PFSK-1 (cell line): ENCODE data around the gene CENPC.

Experiments
- FOXP2 ChIP-seq: optimal IDR thresholded peaks from 2 replicates; pipeline ENCODE3; 2011; ENCODE audit warnings: borderline replicate concordance, control low read depth, inconsistent platforms; ENCODE audit not compliant: insufficient read depth; ENCODE audit errors: extremely low read length, extremely low read depth
- POLR2AphosphoS5 ChIP-seq: IDR thresholded peaks from 2 replicates; pipeline ENCODE4 v1.6.1; 2012; ENCODE audit warnings: low read depth, mild to moderate bottlenecking, control low read depth, low read length, moderate library complexity
- SIN3A ChIP-seq: IDR thresholded peaks from 2 replicates; pipeline ENCODE4 v1.6.1; 2012; ENCODE audit warnings: mild to moderate bottlenecking, low read length, moderate library complexity, borderline replicate concordance; ENCODE audit not compliant: insufficient read depth
- TAF1 ChIP-seq: IDR thresholded peaks from 2 replicates; pipeline ENCODE4 v1.6.1; 2012; ENCODE audit warnings: low read length, control low read depth, borderline replicate concordance; ENCODE audit not compliant: insufficient read depth
- TF ChIP-seq, protein P1 (sequence below), 2 experiments: IDR thresholded peaks; 2 replicates each; pipeline versions ENCODE4 v1.6.1 to v1.8.0; 2011 to 2012; ENCODE audit warnings: low read depth in 2 of 2, low read length in 2 of 2, control low read depth in 1 of 2, inconsistent platforms in 1 of 2, mild to moderate bottlenecking in 1 of 2, moderate library complexity in 1 of 2; ENCODE audit not compliant: insufficient read depth in 1 of 2

Gene CENPC

DNA sequence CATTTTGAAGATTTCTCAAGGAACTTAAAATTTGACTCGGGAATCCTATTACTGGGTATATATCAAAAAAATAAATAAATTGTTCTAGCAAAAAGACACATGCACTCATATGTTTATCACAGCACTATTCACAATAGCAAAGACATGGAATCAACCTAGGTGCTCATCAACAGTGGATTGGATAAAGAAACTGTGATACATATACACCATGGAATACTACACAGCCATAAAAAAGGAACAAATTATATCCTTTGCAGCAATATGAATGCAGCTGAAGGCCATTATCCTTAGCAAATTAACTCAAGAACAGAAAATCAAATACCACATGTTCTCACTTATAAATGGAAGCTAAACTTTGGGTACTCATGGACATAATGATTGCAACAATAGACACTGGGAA, 97.4 kb downstream of the CENPC start:
- TF ChIP-seq FOXP2 (no peak), TAF1 (no peak), SIN3A (no peak)

DNA sequence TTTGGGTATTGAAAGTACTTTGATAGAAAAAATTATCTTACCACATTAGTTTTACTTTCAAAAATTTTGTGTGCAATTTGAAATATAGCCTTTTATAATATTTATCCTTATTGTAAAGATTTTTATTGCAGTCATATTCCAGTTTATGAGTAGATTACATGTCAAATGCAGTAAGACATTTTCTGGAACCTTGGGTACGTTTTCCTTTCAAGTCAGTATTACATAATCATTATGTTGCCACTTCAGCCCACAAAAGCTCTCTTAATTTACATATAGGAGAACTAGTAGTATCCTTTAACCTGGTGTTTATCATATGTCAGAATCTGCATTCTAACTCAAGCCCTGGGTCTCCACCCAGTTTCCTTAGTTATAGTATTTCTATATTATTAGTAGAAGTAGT, 98.5 kb downstream of the CENPC start:
- TF ChIP-seq POLR2AphosphoS5 (no peak), TAF1 (no peak), FOXP2 (no peak), SIN3A (no peak)
- TF ChIP-seq, protein P1, sequence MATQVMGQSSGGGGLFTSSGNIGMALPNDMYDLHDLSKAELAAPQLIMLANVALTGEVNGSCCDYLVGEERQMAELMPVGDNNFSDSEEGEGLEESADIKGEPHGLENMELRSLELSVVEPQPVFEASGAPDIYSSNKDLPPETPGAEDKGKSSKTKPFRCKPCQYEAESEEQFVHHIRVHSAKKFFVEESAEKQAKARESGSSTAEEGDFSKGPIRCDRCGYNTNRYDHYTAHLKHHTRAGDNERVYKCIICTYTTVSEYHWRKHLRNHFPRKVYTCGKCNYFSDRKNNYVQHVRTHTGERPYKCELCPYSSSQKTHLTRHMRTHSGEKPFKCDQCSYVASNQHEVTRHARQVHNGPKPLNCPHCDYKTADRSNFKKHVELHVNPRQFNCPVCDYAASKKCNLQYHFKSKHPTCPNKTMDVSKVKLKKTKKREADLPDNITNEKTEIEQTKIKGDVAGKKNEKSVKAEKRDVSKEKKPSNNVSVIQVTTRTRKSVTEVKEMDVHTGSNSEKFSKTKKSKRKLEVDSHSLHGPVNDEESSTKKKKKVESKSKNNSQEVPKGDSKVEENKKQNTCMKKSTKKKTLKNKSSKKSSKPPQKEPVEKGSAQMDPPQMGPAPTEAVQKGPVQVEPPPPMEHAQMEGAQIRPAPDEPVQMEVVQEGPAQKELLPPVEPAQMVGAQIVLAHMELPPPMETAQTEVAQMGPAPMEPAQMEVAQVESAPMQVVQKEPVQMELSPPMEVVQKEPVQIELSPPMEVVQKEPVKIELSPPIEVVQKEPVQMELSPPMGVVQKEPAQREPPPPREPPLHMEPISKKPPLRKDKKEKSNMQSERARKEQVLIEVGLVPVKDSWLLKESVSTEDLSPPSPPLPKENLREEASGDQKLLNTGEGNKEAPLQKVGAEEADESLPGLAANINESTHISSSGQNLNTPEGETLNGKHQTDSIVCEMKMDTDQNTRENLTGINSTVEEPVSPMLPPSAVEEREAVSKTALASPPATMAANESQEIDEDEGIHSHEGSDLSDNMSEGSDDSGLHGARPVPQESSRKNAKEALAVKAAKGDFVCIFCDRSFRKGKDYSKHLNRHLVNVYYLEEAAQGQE (IDR thresholded peaks at IDR 0.05; ENCODE audit: insufficient read depth in 1 of 2, low read depth in 2 of 2, low read length in 2 of 2) = no peak

DNA sequence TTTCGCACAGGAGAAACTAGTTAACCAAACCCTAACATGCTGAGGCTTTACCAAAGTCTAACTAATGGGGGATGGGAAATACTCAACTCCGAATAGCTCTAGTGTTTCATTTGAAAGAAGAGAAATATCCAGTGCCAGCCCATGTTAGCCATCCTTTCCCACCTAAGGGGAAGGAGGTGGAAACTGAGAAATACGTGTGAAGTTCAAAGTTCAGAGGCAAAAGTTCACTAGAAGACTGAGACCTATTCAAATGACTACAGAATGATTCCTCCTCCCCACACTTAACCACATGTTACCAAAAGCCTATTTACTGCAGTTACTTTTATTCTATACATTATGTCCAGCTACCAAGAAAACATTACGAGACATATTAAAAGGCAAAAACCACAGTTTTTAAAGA, 106.3 kb downstream of the CENPC start:
- TF ChIP-seq, protein P1 (IDR thresholded peaks at IDR 0.05; ENCODE audit: insufficient read depth in 1 of 2, low read depth in 2 of 2, low read length in 2 of 2) = no peak
- TF ChIP-seq FOXP2 = no peak
- no peak for TF ChIP-seq TAF1
- TF ChIP-seq SIN3A = no peak
- no peak for TF ChIP-seq POLR2AphosphoS5

DNA sequence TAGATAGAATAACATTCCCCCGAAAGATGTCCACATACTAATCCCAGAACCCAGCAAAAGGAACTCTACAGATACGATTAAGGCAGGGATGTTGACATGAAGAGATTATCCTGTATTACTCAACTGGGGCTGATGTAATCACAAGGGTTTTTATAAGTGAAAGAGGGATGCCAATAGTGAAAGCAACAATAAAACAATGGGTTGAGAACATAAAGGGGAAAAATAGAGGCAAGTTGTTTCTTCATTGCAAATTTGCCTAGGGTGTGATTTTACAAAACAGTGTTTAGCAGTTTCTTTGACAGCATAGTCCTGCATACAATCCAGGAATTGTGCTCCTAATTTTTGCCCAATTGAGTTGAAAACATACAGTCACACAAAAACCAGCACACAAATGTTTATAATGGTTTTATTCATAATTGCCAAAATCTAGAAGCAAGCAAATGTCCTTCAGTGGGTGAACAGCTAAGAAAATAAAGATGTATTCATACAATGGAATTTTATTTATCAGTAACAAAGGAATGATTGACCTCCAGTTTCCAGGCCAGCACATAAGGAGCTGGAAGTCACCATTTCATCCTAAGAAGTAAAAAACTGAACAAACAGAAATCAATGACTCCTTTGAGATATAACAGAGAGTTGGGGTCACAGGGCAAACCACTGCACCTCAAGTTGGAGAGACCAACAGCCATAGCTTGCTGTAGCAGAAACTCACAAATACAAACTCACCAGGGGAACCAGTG, 107.2 kb downstream of the CENPC start:
- TF ChIP-seq SIN3A (no peak), FOXP2 (no peak), POLR2AphosphoS5 (no peak), TAF1 (no peak)
- TF ChIP-seq, protein P1 (IDR thresholded peaks at IDR 0.05; ENCODE audit: insufficient read depth in 1 of 2, low read depth in 2 of 2, low read length in 2 of 2) = no peak

DNA sequence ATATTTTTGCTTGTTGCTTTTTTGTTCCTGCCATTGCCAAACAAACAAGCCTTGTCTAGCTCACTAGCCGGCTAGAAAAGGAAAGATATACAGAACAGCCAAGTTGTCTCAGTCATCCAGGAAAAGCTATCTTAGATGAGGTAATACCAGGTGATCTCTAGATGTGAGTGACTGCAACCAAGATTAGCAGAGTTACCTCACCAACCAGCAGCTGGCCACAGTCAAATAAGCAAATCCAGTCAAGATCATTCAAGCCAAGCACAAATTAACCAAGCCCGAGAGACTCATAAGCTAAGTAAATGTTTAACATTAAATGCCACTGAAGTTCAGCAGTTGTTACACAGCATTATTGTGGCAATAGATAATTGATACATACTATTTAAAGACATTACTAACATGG, 108.6 kb downstream of the CENPC start:
- no peak for TF ChIP-seq TAF1
- TF ChIP-seq, protein P1 (IDR thresholded peaks at IDR 0.05; ENCODE audit: insufficient read depth in 1 of 2, low read depth in 2 of 2, low read length in 2 of 2) = no peak
- TF ChIP-seq FOXP2 = no peak
- no peak for TF ChIP-seq SIN3A
- no peak for TF ChIP-seq POLR2AphosphoS5
